PC-9 (cell line): ENCODE data around the gene MYO5B. TPM values are rescaled to one million over a fixed set of nuclear protein-coding genes. Genes with fewer than 3 reads are reported as not detected.

ENCODE experiments used
- BruUV-seq: library from RNA; stranded (reverse); fragments of 400-500 nt; replicated peaks from 2 replicates; lab custom pipeline; 2021; lab: Mats Ljungman, UMichigan
- CTCF ChIA-PET: fragments of 300-600 bp; sonication (Branson Sonifier 250); formaldehyde crosslinking; loops from one replicate; lab custom pipeline; 2022; ENCODE audit warnings: antibody characterized with exemption; lab: Charles Lee
- POLR2A ChIA-PET: fragments of 300-600 bp; sonication (Branson Sonifier 250); formaldehyde crosslinking; loops from one replicate; lab custom pipeline; 2022; ENCODE audit warnings: antibody characterized with exemption; ENCODE audit not compliant: unreplicated experiment; lab: Charles Lee
- DNase-seq, 2 experiments: peaks; one replicate each; pipeline versions ENCODE4 v3.0.0 to v3.0.0-alpha.2; 2015 to 2022; ENCODE audit warnings: mixed read lengths in 1 of 2
- H2AFZ ChIP-seq: fragments of 200-600 bp; sonication (generic); 2 replicates; pipeline ENCODE4 v1.8.1; 2017; ENCODE audit warnings: antibody characterized with exemption
- H3F3A ChIP-seq: fragments of 200-600 bp; sonication (generic); 2 replicates; pipeline ENCODE4 v1.8.1; 2017; ENCODE audit warnings: antibody characterized with exemption, mild to moderate bottlenecking, low read depth; ENCODE audit not compliant: insufficient read depth
- H3K27ac ChIP-seq: fragments of 200-600 bp; sonication (generic); 2 replicates; pipeline ENCODE4 v1.6.1; 2016; ENCODE audit warnings: mixed run types
- H3K27me3 ChIP-seq: fragments of 200-600 bp; sonication (generic); 2 replicates; pipeline ENCODE4 v1.6.1; 2016; ENCODE audit warnings: low read depth, mixed run types; ENCODE audit not compliant: insufficient read depth
- H3K36me3 ChIP-seq: fragments of 200-600 bp; sonication (generic); 2 replicates; pipeline ENCODE4 v1.6.1; 2016; ENCODE audit warnings: low read depth, mixed run types
- H3K4me1 ChIP-seq: fragments of 200-600 bp; sonication (generic); replicated peaks from 2 replicates; pipeline ENCODE4 v1.6.1; 2016; ENCODE audit warnings: mixed run types; ENCODE audit not compliant: insufficient read depth
- H3K4me2 ChIP-seq: fragments of 200-600 bp; sonication (generic); 2 replicates; pipeline ENCODE4 v1.6.1; 2017; ENCODE audit warnings: mixed run types
- H3K4me3 ChIP-seq: fragments of 200-600 bp; sonication (generic); 2 replicates; pipeline ENCODE4 v1.6.1; 2016; ENCODE audit warnings: mixed run types
- H3K79me2 ChIP-seq: fragments of 200-600 bp; sonication (generic); 2 replicates; pipeline ENCODE4 v1.6.1; 2017; ENCODE audit warnings: low read depth, mixed run types
- H3K9me2 ChIP-seq: fragments of 200-600 bp; sonication (generic); 2 replicates; pipeline ENCODE4 v1.8.1; 2017; ENCODE audit warnings: mild to moderate bottlenecking; ENCODE audit not compliant: insufficient read depth
- H3K9me3 ChIP-seq: fragments of 200-600 bp; sonication (generic); 2 replicates; pipeline ENCODE4 v1.8.1; 2016; ENCODE audit warnings: low read depth; ENCODE audit not compliant: insufficient read depth
- H4K20me1 ChIP-seq: fragments of 200-600 bp; sonication (generic); 2 replicates; pipeline ENCODE4 v1.8.1; 2017; ENCODE audit not compliant: insufficient read depth
- EZH2 ChIP-seq: fragments of 200-600 bp; sonication (generic); IDR thresholded peaks from 2 replicates; pipeline ENCODE4 v1.8.0; 2017; ENCODE audit warnings: antibody characterized with exemption, low read depth
- intact Hi-C: fragments of 100-400 bp; cut with micrococcal nuclease; formaldehyde crosslinking; loops from one replicate; pipeline ENCODE4 v1.10.0; 2022; ENCODE audit not compliant: unreplicated experiment
- total RNA-seq: library from RNA; stranded (reverse); gene quantifications from 2 replicates; pipeline ENCODE4 v1.2.3, GENCODE V29; 2021
- TF ChIP-seq, protein P1 (sequence below): fragments of 200-600 bp; sonication (generic); conservative IDR thresholded peaks from 2 replicates; pipeline ENCODE4 v1.6.1; 2017; ENCODE audit warnings: mixed run types, antibody characterized with exemption, mild to moderate bottlenecking, moderate library complexity

MYO5B gene
- total RNA-seq, 1 experiment from 2014 or later = 25.4 TPM

DNA sequence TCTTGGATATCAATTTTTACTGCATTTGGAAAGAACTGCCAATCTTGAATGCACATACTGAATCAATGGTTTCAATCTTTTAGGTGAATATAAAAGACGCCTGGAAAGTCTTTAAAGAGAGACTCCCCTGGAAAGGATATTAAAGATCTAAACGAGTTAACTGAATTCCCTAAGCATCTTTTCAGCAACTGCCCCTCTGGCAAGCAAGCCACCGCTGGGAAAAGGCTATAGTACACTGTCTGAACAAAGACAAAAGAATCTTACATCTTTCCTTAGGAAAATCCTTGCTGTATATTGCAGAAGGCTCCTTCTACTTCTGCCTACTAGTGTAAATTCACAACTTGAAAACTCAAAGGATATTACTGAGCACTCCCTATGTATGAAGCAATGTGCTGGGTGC, 28.0 kb downstream of the MYO5B start:
- CTCF ChIA-PET = no interaction called here
- no TSS peak for BruUV-seq

DNA sequence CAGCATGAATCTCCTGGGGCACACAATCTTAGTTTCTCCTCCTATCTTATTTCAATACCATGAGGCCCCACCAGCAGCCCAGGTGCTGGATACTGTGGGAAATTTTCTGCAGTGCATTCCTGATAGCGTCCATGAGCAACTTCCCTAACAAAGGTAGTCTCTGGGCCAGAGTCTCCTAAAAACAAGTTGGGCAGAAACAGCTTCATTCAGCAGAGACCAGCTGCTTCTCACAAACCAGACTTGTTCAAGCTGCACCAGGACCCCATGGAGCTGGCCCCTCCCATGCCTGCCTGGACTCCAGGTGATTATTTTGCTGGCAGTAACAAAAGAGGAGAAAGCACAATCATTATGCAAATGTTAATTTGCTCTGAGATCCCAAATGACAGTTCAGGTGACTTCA, 31.4 kb downstream of the MYO5B start:
- Histone ChIP-seq H3K27me3 (no peaks in the 10 kb centered on the region), H3F3A (peaks cover 52% of the 10 kb centered on the region), H2AFZ (no peak overlapping the region), H3K9me3 (no peaks in the 10 kb centered on the region), H3K27ac (peak overlapping the region; percentile 87), H3K79me2 (peaks cover 63% of the 10 kb centered on the region), H3K36me3 (no peaks in the 10 kb centered on the region), H4K20me1 (0 out of 2 replicates have a peak, but pooled peaks cover under 1% of the 10 kb centered on the region), H3K9me2 (no peaks in the 10 kb centered on the region), H3K4me3 (no peak overlapping the region), H3K4me1 (peaks cover 77% of the 10 kb centered on the region), H3K4me2 (peak overlapping the region; percentile 72)
- no peak for TF ChIP-seq EZH2
- TF ChIP-seq, protein P1, sequence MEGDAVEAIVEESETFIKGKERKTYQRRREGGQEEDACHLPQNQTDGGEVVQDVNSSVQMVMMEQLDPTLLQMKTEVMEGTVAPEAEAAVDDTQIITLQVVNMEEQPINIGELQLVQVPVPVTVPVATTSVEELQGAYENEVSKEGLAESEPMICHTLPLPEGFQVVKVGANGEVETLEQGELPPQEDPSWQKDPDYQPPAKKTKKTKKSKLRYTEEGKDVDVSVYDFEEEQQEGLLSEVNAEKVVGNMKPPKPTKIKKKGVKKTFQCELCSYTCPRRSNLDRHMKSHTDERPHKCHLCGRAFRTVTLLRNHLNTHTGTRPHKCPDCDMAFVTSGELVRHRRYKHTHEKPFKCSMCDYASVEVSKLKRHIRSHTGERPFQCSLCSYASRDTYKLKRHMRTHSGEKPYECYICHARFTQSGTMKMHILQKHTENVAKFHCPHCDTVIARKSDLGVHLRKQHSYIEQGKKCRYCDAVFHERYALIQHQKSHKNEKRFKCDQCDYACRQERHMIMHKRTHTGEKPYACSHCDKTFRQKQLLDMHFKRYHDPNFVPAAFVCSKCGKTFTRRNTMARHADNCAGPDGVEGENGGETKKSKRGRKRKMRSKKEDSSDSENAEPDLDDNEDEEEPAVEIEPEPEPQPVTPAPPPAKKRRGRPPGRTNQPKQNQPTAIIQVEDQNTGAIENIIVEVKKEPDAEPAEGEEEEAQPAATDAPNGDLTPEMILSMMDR = no peak
- intact Hi-C loops = loop anchor here (2.0 kb wide), 1 partner anchor 67 kb away; no protein-coding TSS in a partner anchor
- CTCF ChIA-PET = interaction anchor here (0.6 kb wide), 1 partner anchor 826 kb away, joined by 3 read pairs; no protein-coding TSS in a partner anchor
- BruUV-seq = no TSS peak
- DNase-seq = peak in 1 of 2 experiments; percentile 45
- POLR2A ChIA-PET = interaction anchor here (0.5 to 0.8 kb wide), 3 partner anchors 20 to 1164 kb away, joined by 3 to 10 read pairs (median 9); no protein-coding TSS in a partner anchor

More for the DNA sequence above, 28.0 kb downstream of the MYO5B start:
- Histone ChIP-seq H2AFZ (no peak overlapping the region), H3F3A (peaks cover 26% of the 10 kb centered on the region), H3K4me2 (no peak overlapping the region), H3K79me2 (peaks cover 42% of the 10 kb centered on the region), H4K20me1 (no peaks in the 10 kb centered on the region), H3K9me2 (no peaks in the 10 kb centered on the region), H3K9me3 (no peaks in the 10 kb centered on the region), H3K27me3 (no peaks in the 10 kb centered on the region), H3K4me3 (no peak overlapping the region), H3K4me1 (peaks cover 45% of the 10 kb centered on the region), H3K36me3 (no peaks in the 10 kb centered on the region), H3K27ac (no peak overlapping the region)
- intact Hi-C loops = no loop called here
- POLR2A ChIA-PET = no interaction called here
- DNase-seq = no peak
- TF ChIP-seq EZH2 = no peak
- TF ChIP-seq, protein P1 = no peak

DNA sequence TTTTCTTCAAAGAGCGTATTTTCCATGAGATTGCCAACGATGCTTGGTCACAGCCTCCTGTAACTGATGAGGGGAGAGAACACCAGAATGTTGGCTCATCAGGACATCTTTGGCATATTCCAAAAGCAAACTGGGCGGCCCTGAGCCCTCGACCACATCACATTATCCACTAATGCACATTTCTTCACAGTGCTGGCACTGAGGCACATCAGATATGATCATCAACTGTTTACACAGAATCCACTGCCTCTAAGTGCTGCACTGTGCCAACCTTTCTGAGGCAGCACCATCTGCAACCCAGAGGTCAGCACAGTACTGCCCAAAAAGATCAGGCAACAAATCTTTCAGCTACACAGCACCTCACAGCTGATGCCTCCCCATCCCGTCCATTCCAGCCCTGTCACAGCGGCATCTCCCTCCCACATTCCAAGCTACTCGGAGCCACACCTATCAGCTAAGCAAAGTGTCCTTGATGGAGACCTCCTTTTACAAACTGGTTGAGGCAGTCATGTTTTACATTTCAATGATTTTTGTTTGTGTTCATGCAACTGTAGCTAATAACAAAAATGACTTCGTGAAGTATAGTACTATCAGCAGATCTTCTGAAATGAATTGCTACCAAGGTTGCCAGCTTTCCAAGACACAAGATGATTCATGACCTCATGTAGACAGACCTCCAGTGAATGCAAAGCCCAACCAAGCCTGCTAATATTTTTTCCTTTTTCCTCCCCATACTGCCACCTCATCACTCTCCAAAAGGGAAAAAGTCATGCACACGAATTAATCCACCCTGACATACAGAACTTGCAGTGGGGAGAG, 32.3 kb downstream of the MYO5B start:
- peaks cover 85% of the 10 kb centered on the region for H3K4me1 ChIP-seq
- ChIA-PET CTCF (no interaction called here), POLR2A (interaction anchor here (0.5 to 0.8 kb wide), 5 partner anchors 21 to 1163 kb away, joined by 3 to 19 read pairs (median 9); no protein-coding TSS in a partner anchor)
- H3K36me3 ChIP-seq = no peaks in the 10 kb centered on the region
- no peak overlapping the region for H2AFZ ChIP-seq
- no peaks in the 10 kb centered on the region; the same call in 1 of the 2 replicates for H3K9me3 ChIP-seq
- H3F3A ChIP-seq = peaks cover 60% of the 10 kb centered on the region
- peak; percentile 54 to 98 for DNase-seq
- H3K27ac ChIP-seq = peak overlapping the region; percentile 87
- TF ChIP-seq, protein P1 = no peak
- no peak for TF ChIP-seq EZH2
- H3K9me2 ChIP-seq = no peaks in the 10 kb centered on the region
- no TSS peak for BruUV-seq
- intact Hi-C loops = loop anchor here (1.0 to 2.0 kb wide), 3 partner anchors 21 to 66 kb away; partner anchors contain the start of gene MYO5B
- H3K79me2 ChIP-seq = peaks cover 65% of the 10 kb centered on the region
- H4K20me1 ChIP-seq = 0 out of 2 replicates have a peak, but pooled peaks cover 3% of the 10 kb centered on the region
- H3K4me2 ChIP-seq = peak overlapping the region; percentile 72
- H3K27me3 ChIP-seq = no peaks in the 10 kb centered on the region
- H3K4me3 ChIP-seq = no peak overlapping the region
